HG02884 (cell line): Measurements from ENCODE around the gene USP17L12.
"Not testable (repeated sequence)": the region's sequence is repeated elsewhere in the genome, so short reads cannot be mapped to it uniquely, and the experiment has no call there.

ENCODE experiments used
- ATAC-seq: cut with Tn5 transposase; IDR thresholded peaks from one replicate; pipeline ENCODE4 v1.9.1; 2021; ENCODE audit warnings: mild to moderate bottlenecking, moderate library complexity; ENCODE audit not compliant: unreplicated experiment

Gene USP17L12

DNA sequence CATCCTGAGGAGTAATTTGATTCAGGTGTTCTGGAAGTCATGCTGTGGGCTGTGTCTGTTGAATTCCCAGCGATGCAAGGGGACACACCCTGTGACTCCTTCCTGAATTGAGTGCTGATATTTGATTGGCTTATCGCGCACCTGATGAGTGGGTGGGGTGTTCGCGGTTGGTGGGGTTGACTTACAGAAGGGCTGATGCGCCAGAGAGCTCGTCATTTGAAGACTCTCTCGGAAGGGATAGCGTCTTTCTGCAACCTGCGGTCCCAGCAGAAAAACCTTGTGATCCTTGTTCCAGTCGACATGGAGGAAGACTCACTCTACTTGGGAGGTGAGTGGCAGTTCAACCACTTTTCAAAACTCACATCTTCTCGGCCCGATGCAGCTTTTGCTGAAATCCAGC, at the start of gene USP17L12:
TSS of gene USP17L12 (plus strand) at position 301 of the 400 bp plus-strand sequence. CDS start at position 301, 0 bp downstream.
- ATAC-seq, result not testable (repeated sequence)

- ATAC-seq, result not testable (repeated sequence)
Observed at GRCh38 chr4:9210357-9210756, 9.6 kb upstream of the USP17L12 start, which contains the start of gene USP17L10. TSS of gene USP17L10 (plus strand) at chr4:9210657. CDS start at chr4:9210657, 0 bp downstream.

GRCh38 chr4:9214701-9215100, 5.3 kb upstream of the USP17L12 start:
- ATAC-seq, result not testable (repeated sequence)

GRCh38 chr4:9215105-9215504, 4.8 kb upstream of the USP17L12 start, which contains the start of gene USP17L11:
TSS of gene USP17L11 (plus strand) at chr4:9215405. CDS start at chr4:9215405, 0 bp downstream.
- not testable (repeated sequence) for ATAC-seq

DNA sequence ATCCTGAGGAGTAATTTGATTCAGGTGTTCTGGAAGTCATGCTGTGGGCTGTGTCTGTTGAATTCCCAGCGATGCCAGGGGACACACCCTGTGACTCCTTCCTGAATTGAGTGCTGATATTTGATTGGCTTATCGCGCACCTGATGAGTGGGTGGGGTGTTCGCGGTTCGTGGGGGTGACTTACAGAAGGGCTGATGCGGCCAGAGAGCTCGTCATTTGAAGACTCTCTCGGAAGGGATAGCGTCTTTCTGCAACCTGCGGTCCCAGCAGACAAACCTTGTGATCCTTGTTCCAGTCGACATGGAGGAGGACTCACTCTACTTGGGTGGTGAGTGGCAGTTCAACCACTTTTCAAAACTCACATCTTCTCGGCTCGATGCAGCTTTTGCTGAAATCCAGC, 4.6 kb downstream of the USP17L12 start, which contains the start of gene USP17L13:
TSS of gene USP17L13 (plus strand) at position 301 of the 400 bp plus-strand sequence. CDS start at position 301, 0 bp downstream.
- ATAC-seq, result not testable (repeated sequence)

DNA sequence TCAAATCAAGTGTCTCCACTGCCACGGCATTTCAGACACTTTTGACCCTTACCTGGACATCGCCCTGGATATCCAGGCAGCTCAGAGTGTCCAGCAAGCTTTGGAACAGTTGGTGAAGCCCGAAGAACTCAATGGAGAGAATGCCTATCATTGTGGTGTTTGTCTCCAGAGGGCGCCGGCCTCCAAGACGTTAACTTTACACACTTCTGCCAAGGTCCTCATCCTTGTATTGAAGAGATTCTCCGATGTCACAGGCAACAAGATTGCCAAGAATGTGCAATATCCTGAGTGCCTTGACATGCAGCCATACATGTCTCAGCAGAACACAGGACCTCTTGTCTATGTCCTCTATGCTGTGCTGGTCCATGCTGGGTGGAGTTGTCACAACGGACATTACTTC, 10.3 kb downstream of the USP17L12 start:
- ATAC-seq, result not testable (repeated sequence)

- ATAC-seq, result not testable (repeated sequence)
Observed at GRCh38 chr4:9234085-9234484, 14.1 kb downstream of the USP17L12 start, which contains the start of gene USP17L15. TSS of gene USP17L15 (plus strand) at chr4:9234385. CDS start at chr4:9234385, 0 bp downstream.

DNA sequence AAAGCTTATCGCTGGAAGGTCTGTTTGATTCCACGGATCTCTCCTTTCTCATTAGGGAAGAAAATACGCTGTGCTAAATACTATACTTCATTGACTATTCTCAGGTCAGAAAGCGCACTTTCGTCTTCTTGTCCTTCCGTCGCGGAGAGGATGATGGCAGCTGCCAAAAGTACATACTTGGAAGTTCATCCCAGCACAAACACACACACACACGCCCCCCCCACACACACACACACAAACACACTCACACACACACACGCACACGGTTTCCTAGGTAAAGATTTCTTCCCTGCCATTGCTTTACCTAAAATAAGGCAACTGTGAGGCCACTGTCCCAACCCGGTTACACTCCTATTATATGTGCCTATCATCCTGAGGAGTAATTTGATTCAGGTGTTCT, 18.5 kb downstream of the USP17L12 start:
- not testable (repeated sequence) for ATAC-seq

GRCh38 chr4:9243579-9243978, 23.6 kb downstream of the USP17L12 start, which contains the start of gene USP17L17:
TSS of gene USP17L17 (plus strand) at chr4:9243879. CDS start at chr4:9243879, 0 bp downstream.
- ATAC-seq, result not testable (repeated sequence)

- not testable (repeated sequence) for ATAC-seq
Observed at GRCh38 chr4:9247953-9248680, 28.2 kb downstream of the USP17L12 start, which contains the start of gene USP17L18. TSS of gene USP17L18 (plus strand) at chr4:9248630. CDS start at chr4:9248630, 0 bp downstream.

DNA sequence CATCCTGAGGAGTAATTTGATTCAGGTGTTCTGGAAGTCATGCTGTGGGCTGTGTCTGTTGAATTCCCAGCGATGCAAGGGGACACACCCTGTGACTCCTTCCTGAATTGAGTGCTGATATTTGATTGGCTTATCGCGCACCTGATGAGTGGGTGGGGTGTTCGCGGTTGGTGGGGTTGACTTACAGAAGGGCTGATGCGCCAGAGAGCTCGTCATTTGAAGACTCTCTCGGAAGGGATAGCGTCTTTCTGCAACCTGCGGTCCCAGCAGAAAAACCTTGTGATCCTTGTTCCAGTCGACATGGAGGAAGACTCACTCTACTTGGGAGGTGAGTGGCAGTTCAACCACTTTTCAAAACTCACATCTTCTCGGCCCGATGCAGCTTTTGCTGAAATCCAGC, 33.1 kb downstream of the USP17L12 start, which contains the start of gene USP17L19:
TSS of gene USP17L19 (plus strand) at position 301 of the 400 bp plus-strand sequence. CDS start at position 301, 0 bp downstream.
- ATAC-seq, result not testable (repeated sequence)

GRCh38 chr4:9257824-9258223, 37.9 kb downstream of the USP17L12 start, which contains the start of gene USP17L20:
TSS of gene USP17L20 (plus strand) at chr4:9258124. CDS start at chr4:9258124, 0 bp downstream.
- ATAC-seq, result not testable (repeated sequence)

DNA sequence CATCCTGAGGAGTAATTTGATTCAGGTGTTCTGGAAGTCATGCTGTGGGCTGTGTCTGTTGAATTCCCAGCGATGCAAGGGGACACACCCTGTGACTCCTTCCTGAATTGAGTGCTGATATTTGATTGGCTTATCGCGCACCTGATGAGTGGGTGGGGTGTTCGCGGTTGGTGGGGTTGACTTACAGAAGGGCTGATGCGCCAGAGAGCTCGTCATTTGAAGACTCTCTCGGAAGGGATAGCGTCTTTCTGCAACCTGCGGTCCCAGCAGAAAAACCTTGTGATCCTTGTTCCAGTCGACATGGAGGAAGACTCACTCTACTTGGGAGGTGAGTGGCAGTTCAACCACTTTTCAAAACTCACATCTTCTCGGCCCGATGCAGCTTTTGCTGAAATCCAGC, 42.6 kb downstream of the USP17L12 start, which contains the start of gene USP17L21:
TSS of gene USP17L21 (plus strand) at position 301 of the 400 bp plus-strand sequence. CDS start at position 301, 0 bp downstream.
- not testable (repeated sequence) for ATAC-seq

GRCh38 chr4:9267319-9267718, 47.4 kb downstream of the USP17L12 start, which contains the start of gene USP17L22:
TSS of gene USP17L22 (plus strand) at chr4:9267619. CDS start at chr4:9267619, 0 bp downstream.
- not testable (repeated sequence) for ATAC-seq
